H9 (cell line): ENCODE data around the gene TPBGL. TPM values are rescaled to one million over a fixed set of nuclear protein-coding genes. Genes with fewer than 3 reads are reported as not detected.

Experiments
- DNase-seq: peaks from one replicate; pipeline ENCODE4 v3.0.0-alpha.2; 2017
- H2AFZ ChIP-seq: one replicate; pipeline ENCODE4 v1.6.1; 2013; ENCODE audit warnings: mild to moderate bottlenecking, low read length, control low read depth, moderate library complexity
- H2AK5ac ChIP-seq: 2 replicates; pipeline ENCODE4 v1.6.1; 2013; ENCODE audit warnings: low read length, control low read depth, mixed read lengths; ENCODE audit not compliant: insufficient read length
- H2BK120ac ChIP-seq: one replicate; pipeline ENCODE4 v1.6.1; 2013; ENCODE audit warnings: low read depth, mild to moderate bottlenecking, low read length, control low read depth, inconsistent platforms; ENCODE audit not compliant: poor library complexity, severe bottlenecking
- H2BK12ac ChIP-seq: 2 replicates; pipeline ENCODE4 v1.6.1; 2013; ENCODE audit warnings: low read length, control low read depth, mixed read lengths, low read depth; ENCODE audit not compliant: insufficient read length
- H2BK15ac ChIP-seq: 2 replicates; pipeline ENCODE4 v1.6.1; 2013; ENCODE audit warnings: low read depth, low read length, control low read depth
- H2BK20ac ChIP-seq: one replicate; pipeline ENCODE4 v1.6.1; 2013; ENCODE audit warnings: low read depth, mild to moderate bottlenecking, low read length, control low read depth, inconsistent platforms; ENCODE audit not compliant: poor library complexity, severe bottlenecking
- H2BK5ac ChIP-seq: 2 replicates; pipeline ENCODE4 v1.6.1; 2013; ENCODE audit warnings: low read length, control low read depth, mixed read lengths; ENCODE audit not compliant: insufficient read length
- H3K14ac ChIP-seq: 2 replicates; pipeline ENCODE4 v1.6.1; 2013; ENCODE audit warnings: low read length, control low read depth; ENCODE audit not compliant: insufficient read depth
- H3K18ac ChIP-seq: 2 replicates; pipeline ENCODE4 v1.6.1; 2013; ENCODE audit warnings: low read depth, mild to moderate bottlenecking, mixed read lengths, low read length, control low read depth; ENCODE audit not compliant: insufficient read length
- H3K23ac ChIP-seq: 2 replicates; pipeline ENCODE4 v1.6.1; 2013; ENCODE audit warnings: low read length, control low read depth, mixed read lengths, low read depth; ENCODE audit not compliant: insufficient read length
- H3K23me2 ChIP-seq: 2 replicates; pipeline ENCODE4 v1.6.1; 2013; ENCODE audit warnings: low read depth, mild to moderate bottlenecking, mixed read lengths, low read length, control low read depth; ENCODE audit not compliant: insufficient read length, poor library complexity, severe bottlenecking
- H3K27ac ChIP-seq: 2 replicates; pipeline ENCODE4 v1.5.1; 2013; ENCODE audit warnings: low read length, control low read depth, mixed read lengths, low read depth; ENCODE audit not compliant: insufficient read length
- H3K27me3 ChIP-seq: 2 replicates; pipeline ENCODE4 v1.6.1; 2013; ENCODE audit warnings: low read length, control low read depth, inconsistent platforms; ENCODE audit not compliant: insufficient read depth
- H3K4ac ChIP-seq: 2 replicates; pipeline ENCODE4 v1.6.1; 2013; ENCODE audit warnings: low read depth, mild to moderate bottlenecking, control low read depth, inconsistent platforms, low read length, moderate library complexity
- H3K4me1 ChIP-seq: 2 replicates; pipeline ENCODE4 v1.6.1; 2013; ENCODE audit warnings: low read length, control low read depth, inconsistent platforms; ENCODE audit not compliant: insufficient read depth
- H3K4me2 ChIP-seq: 2 replicates; pipeline ENCODE4 v1.6.1; 2013; ENCODE audit warnings: low read length, control low read depth, mixed read lengths; ENCODE audit not compliant: insufficient read length, insufficient read depth
- H3K56ac ChIP-seq: 2 replicates; pipeline ENCODE4 v1.6.1; 2013; ENCODE audit warnings: low read depth, mild to moderate bottlenecking, mixed read lengths, low read length, control low read depth; ENCODE audit not compliant: insufficient read length
- H3K79me1 ChIP-seq: 2 replicates; pipeline ENCODE4 v1.6.1; 2013; ENCODE audit warnings: low read depth, mild to moderate bottlenecking, moderate library complexity, low read length, control low read depth, inconsistent platforms; ENCODE audit not compliant: insufficient read depth, poor library complexity, severe bottlenecking
- H3K79me2 ChIP-seq: 2 replicates; pipeline ENCODE4 v1.6.1; 2013; ENCODE audit warnings: low read length, control low read depth, inconsistent platforms; ENCODE audit not compliant: insufficient read depth
- H3K9ac ChIP-seq: 2 replicates; pipeline ENCODE4 v1.6.1; 2013; ENCODE audit warnings: low read length, control low read depth, mixed read lengths; ENCODE audit not compliant: insufficient read length; ENCODE audit errors: extremely low read depth
- H3K9me3 ChIP-seq: one replicate; pipeline ENCODE4 v1.6.1; 2013; ENCODE audit warnings: low read depth, low read length, inconsistent platforms; ENCODE audit not compliant: control insufficient read depth
- H3T11ph ChIP-seq: one replicate; pipeline ENCODE4 v1.6.1; 2013; ENCODE audit warnings: mild to moderate bottlenecking, low read length, control low read depth, inconsistent platforms
- H4K20me1 ChIP-seq: one replicate; pipeline ENCODE4 v1.6.1; 2013; ENCODE audit not compliant: control insufficient read depth, insufficient read length, insufficient read depth
- H4K5ac ChIP-seq: 2 replicates; pipeline ENCODE4 v1.6.1; 2013; ENCODE audit warnings: low read depth, mild to moderate bottlenecking, mixed read lengths, low read length, control low read depth; ENCODE audit not compliant: insufficient read length
- H4K8ac ChIP-seq: replicated peaks from 2 replicates; pipeline ENCODE4 v1.6.1; 2013; ENCODE audit warnings: low read length, control low read depth, mixed read lengths, low read depth; ENCODE audit not compliant: insufficient read length
- H4K91ac ChIP-seq: 2 replicates; pipeline ENCODE4 v1.6.1; 2013; ENCODE audit warnings: low read depth, mild to moderate bottlenecking, moderate library complexity, mixed read lengths, low read length, control low read depth; ENCODE audit not compliant: insufficient read length
- H3K27ac Mint-ChIP-seq, 3 experiments: 2 replicates in 2 of 3; 3 replicates in 1 of 3; pipeline ENCODE4 v1.8.0; 2020 to 2021; ENCODE audit warnings: mixed read lengths in 3 of 3, mild to moderate bottlenecking in 1 of 3, moderate library complexity in 1 of 3
- H3K27me3 Mint-ChIP-seq: 2 replicates; pipeline ENCODE4 v1.8.0; 2021; ENCODE audit warnings: low read depth, mild to moderate bottlenecking, moderate library complexity, mixed read lengths
- H3K36me3 Mint-ChIP-seq, 3 experiments: 2 replicates in 2 of 3; 3 replicates in 1 of 3; pipeline ENCODE4 v1.8.0; 2020 to 2021; ENCODE audit warnings: low read depth in 3 of 3, mixed read lengths in 3 of 3; ENCODE audit not compliant: insufficient read depth in 1 of 3
- H3K4me1 Mint-ChIP-seq, 2 experiments: 2 replicates each; pipeline ENCODE4 v1.8.0; 2020; ENCODE audit warnings: mixed read lengths in 2 of 2
- H3K4me3 Mint-ChIP-seq, 2 experiments: 2 replicates in 1 of 2; 3 replicates in 1 of 2; pipeline ENCODE4 v1.8.0; 2020 to 2021; ENCODE audit warnings: mild to moderate bottlenecking in 2 of 2, mixed read lengths in 2 of 2, moderate library complexity in 1 of 2
- H3K9me3 Mint-ChIP-seq, 2 experiments: 2 replicates in 1 of 2; 3 replicates in 1 of 2; pipeline ENCODE4 v1.8.0; 2020; ENCODE audit warnings: mild to moderate bottlenecking in 2 of 2, mixed read lengths in 2 of 2, moderate library complexity in 1 of 2
- WGBS: extraction: QIAGEN DNeasy Blood & Tissue Kit; methylation state at CpG from one replicate; pipeline ENCODE4 v1.1.7; 2013; ENCODE audit warnings: missing lambda C conversion rate, low lambda C conversion rate, mixed read lengths; ENCODE audit not compliant: insufficient read length; ENCODE audit errors: extremely low coverage; 5-methylcytosine and 5-hydroxymethylcytosine counted together
- total RNA-seq: library from RNA; stranded (reverse); gene quantifications from 2 replicates; pipeline ENCODE4 v1.2.1, GENCODE V29; 2021
- TF ChIP-seq, protein P1 (sequence below): fragments of 200-600 bp; sonication (generic); conservative IDR thresholded peaks from 3 replicates; pipeline ENCODE4 v1.8.0; 2021; ENCODE audit warnings: antibody characterized with exemption, mild to moderate bottlenecking

The TPBGL gene
- total RNA-seq, 1 experiment from 2014 or later = 0.61 TPM

DNA sequence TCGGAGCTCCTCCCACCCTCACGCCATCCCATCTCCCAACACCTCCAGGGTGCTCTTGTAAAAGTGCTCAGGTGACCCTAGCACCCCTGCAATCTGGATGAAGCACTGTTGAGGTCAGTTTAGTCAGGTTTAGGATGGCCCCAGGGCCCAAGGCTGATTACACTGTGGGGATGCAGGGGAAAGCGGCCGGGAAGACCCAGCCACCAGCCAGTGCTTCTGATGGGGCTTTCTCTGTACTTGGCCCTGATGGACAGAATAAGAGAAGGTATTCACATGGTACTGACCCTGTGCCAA, 28.7 kb downstream of the TPBGL start:
- Histone ChIP-seq H3K27ac (no peak overlapping the region), H3T11ph (no peak overlapping the region), H2BK120ac (no peak overlapping the region), H3K27me3 (no peaks in the 10 kb centered on the region), H4K20me1 (no peaks in the 10 kb centered on the region), H2BK12ac (no peak overlapping the region), H2AK5ac (no peak overlapping the region), H4K91ac (no peak overlapping the region), H3K14ac (no peak overlapping the region), H3K56ac (no peak overlapping the region), H3K79me1 (no peaks in the 10 kb centered on the region), H2BK15ac (no peak overlapping the region), H3K4me1 (no peaks in the 10 kb centered on the region), H3K9ac (no peak overlapping the region), H4K8ac (no peak overlapping the region), H3K18ac (no peak overlapping the region), H3K4ac (no peak overlapping the region), H3K23me2 (no peaks in the 10 kb centered on the region), H3K23ac (no peak overlapping the region), H2BK5ac (no peak overlapping the region), H3K9me3 (no peaks in the 10 kb centered on the region), H2AFZ (no peak overlapping the region), H3K4me2 (no peak overlapping the region), H3K79me2 (no peaks in the 10 kb centered on the region), H2BK20ac (no peak overlapping the region), H4K5ac (no peak overlapping the region)
- DNase-seq = no peak
- 0 out of 7 replicates have a peak overlapping the region, but pooled peaks of 1 of the 3 experiments have one; percentile 34 for H3K27ac Mint-ChIP-seq
- TF ChIP-seq, protein P1, sequence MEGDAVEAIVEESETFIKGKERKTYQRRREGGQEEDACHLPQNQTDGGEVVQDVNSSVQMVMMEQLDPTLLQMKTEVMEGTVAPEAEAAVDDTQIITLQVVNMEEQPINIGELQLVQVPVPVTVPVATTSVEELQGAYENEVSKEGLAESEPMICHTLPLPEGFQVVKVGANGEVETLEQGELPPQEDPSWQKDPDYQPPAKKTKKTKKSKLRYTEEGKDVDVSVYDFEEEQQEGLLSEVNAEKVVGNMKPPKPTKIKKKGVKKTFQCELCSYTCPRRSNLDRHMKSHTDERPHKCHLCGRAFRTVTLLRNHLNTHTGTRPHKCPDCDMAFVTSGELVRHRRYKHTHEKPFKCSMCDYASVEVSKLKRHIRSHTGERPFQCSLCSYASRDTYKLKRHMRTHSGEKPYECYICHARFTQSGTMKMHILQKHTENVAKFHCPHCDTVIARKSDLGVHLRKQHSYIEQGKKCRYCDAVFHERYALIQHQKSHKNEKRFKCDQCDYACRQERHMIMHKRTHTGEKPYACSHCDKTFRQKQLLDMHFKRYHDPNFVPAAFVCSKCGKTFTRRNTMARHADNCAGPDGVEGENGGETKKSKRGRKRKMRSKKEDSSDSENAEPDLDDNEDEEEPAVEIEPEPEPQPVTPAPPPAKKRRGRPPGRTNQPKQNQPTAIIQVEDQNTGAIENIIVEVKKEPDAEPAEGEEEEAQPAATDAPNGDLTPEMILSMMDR = no peak
- no peaks in the 10 kb centered on the region for H3K9me3 Mint-ChIP-seq
- peaks cover 0 to 7% (median 0%) of the 10 kb centered on the region in 3 experiments; a peak in 1 of 7 replicates for H3K36me3 Mint-ChIP-seq
- no peaks in the 10 kb centered on the region; the same call in none of the 2 replicates for H3K27me3 Mint-ChIP-seq
- no peak overlapping the region for H3K4me3 Mint-ChIP-seq
- H3K4me1 Mint-ChIP-seq = peaks cover 2 to 4% of the 10 kb centered on the region in 2 experiments; a peak in 3 of 4 replicates
- WGBS = no CpG with 5 or more reads among the region's 4 CpGs
